PC-3 (cell line): ENCODE measurements around the gene TCF3.

ENCODE experiments used
- CTCF ChIP-seq: fragments of 300-600 bp; sonication (generic); conservative IDR thresholded peaks from 2 replicates; pipeline ENCODE4 v1.5.1; 2017; ENCODE audit warnings: antibody characterized with exemption, low read depth, mild to moderate bottlenecking, low read length
- EZH2 ChIP-seq: fragments of 300-600 bp; sonication (generic); IDR thresholded peaks from one replicate; pipeline ENCODE4 v1.6.1; 2017; ENCODE audit warnings: antibody characterized with exemption, mild to moderate bottlenecking, low read length; ENCODE audit not compliant: unreplicated experiment
- EZH2phosphoT487 ChIP-seq: fragments of 300-600 bp; sonication (generic); IDR thresholded peaks from 2 replicates; pipeline ENCODE4 v1.6.1; 2018; ENCODE audit warnings: mild to moderate bottlenecking, antibody characterized with exemption, low read length, borderline replicate concordance

- no peak for TF ChIP-seq EZH2
- no peak for TF ChIP-seq CTCF
- TF ChIP-seq EZH2phosphoT487: no peak
These were observed 32.6 kb upstream of the TCF3 start for GRCh38 chr19:1685046-1685445.
